Measurements from ENCODE around the gene HERC2. TPM values are rescaled to one million over a fixed set of nuclear protein-coding genes. Genes with fewer than 3 reads are reported as not detected.
"Not testable (repeated sequence)": the region's sequence is repeated elsewhere in the genome, so short reads cannot be mapped to it uniquely, and the experiment has no call there.

The HERC2 gene, protein sequence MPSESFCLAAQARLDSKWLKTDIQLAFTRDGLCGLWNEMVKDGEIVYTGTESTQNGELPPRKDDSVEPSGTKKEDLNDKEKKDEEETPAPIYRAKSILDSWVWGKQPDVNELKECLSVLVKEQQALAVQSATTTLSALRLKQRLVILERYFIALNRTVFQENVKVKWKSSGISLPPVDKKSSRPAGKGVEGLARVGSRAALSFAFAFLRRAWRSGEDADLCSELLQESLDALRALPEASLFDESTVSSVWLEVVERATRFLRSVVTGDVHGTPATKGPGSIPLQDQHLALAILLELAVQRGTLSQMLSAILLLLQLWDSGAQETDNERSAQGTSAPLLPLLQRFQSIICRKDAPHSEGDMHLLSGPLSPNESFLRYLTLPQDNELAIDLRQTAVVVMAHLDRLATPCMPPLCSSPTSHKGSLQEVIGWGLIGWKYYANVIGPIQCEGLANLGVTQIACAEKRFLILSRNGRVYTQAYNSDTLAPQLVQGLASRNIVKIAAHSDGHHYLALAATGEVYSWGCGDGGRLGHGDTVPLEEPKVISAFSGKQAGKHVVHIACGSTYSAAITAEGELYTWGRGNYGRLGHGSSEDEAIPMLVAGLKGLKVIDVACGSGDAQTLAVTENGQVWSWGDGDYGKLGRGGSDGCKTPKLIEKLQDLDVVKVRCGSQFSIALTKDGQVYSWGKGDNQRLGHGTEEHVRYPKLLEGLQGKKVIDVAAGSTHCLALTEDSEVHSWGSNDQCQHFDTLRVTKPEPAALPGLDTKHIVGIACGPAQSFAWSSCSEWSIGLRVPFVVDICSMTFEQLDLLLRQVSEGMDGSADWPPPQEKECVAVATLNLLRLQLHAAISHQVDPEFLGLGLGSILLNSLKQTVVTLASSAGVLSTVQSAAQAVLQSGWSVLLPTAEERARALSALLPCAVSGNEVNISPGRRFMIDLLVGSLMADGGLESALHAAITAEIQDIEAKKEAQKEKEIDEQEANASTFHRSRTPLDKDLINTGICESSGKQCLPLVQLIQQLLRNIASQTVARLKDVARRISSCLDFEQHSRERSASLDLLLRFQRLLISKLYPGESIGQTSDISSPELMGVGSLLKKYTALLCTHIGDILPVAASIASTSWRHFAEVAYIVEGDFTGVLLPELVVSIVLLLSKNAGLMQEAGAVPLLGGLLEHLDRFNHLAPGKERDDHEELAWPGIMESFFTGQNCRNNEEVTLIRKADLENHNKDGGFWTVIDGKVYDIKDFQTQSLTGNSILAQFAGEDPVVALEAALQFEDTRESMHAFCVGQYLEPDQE (N-terminal part only)
- 39.0 TPM for total RNA-seq
- long read RNA-seq, partial matches to known transcripts = 16 of 17 reads
- long read RNA-seq, other reads (novel, unspliced or antisense) = 1 of 17 reads

DNA sequence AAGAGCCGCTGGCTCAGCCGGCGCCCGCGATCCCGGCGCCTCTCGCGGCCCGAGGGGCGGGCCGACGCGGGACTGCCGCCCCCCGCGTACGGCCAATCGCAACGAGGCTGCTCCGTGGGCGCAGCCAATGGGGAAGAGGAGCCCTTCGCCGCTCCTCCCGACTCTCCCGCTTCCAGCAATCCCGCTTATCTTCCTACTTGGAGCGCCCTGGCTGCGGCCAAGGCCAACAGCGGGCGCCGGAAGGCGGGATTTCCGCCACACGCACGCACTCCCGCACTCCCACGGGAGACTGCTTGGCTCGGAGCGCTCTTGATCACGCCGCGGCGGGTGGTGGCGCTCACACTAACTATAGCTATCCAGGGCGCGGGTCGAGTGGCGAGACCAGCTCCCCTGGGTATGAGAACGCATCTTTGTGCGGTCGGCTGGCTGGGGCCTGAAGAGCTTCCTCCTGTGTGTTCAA is at the start of gene HERC2:
TSS of gene HERC2 (minus strand) at position 51 of the 460 bp plus-strand sequence. CDS start 746 bp downstream, outside the sequence.
- intact Hi-C loops (cut with DNase I); ATAC-seq; DNase-seq (ENCODE audit: missing footprints): not testable (repeated sequence)

DNA sequence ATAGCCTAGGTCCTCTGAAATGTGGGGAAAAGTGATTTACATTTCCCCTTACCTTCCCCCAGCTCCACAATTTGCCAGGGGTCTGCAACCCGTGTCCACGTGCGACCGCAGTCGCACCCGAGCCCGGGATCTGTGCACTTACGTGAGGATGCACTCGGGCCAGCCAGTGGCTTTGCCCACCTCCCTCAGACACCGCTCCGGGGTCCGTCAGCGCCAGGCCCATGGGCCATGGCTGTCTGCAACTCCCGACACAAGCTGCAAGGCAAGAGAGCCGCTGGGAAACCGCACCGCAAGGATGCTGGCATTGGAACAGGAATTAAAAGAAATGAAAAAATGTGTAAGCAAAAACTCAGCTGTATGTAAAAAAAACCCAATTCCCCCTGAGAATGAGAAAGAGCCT is 43.5 kb upstream of the HERC2 start:
- peak; percentile 15 for DNase-seq (ENCODE audit: missing footprints)
- ATAC-seq; intact Hi-C loops (cut with DNase I): not testable (repeated sequence)

- ATAC-seq; intact Hi-C loops (cut with DNase I); DNase-seq (ENCODE audit: missing footprints): not testable (repeated sequence)
These were observed 36.0 kb upstream of the HERC2 start, which contains the start of gene GOLGA6L24 for GRCh38 chr15:28357984-28358383. Gene GOLGA6L24, minus strand, starts transcription at chr15:28358084. Its CDS starts 61 bp downstream, at chr15:28358023.

DNA sequence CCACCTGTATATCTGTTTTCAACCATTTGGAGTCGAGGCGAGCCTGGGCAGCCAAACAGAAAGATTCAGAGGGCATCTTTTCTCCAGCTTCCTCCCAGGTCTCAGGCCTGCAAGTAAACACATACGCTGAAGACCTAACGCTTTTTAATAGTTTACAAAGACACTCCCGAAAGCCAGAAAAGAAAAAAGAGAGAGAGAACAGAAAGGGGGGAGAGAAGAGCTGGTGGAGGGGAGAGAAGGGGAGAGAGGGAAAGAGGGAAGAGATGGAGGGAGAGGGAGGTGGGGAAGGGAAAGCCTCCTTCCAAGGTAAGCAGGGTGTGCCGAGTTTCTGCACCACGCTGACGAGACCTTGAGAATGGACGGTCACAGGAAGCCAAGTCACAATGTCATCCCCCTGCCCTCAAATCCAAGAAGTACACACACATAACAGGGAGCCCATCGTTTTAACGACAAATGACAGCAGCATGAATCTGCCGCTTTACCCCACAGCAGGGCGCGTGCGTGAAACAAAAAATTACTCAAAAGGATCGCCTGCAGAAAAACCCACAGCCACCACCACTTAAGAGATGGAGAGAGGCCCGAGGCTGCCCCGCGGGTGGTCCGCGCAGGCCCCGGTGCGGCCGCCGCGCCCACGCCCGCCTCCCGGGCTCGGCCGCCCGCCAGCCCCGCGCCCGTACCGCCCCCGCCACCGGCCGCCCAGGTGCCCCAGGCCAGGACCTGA is 461 bp downstream of the HERC2 start:
- DNase-seq (ENCODE audit: missing footprints); intact Hi-C loops (cut with DNase I); ATAC-seq: not testable (repeated sequence)

- intact Hi-C loops (cut with DNase I); ATAC-seq: not testable (repeated sequence)
These were observed 2.3 kb downstream of the HERC2 start for GRCh38 chr15:28319725-28320124.

GRCh38 chr15:28318828-28319227 is 3.2 kb downstream of the HERC2 start:
- intact Hi-C loops (cut with DNase I); ATAC-seq; DNase-seq (ENCODE audit: missing footprints): not testable (repeated sequence)

More at GRCh38 chr15:28319725-28320124, 2.3 kb downstream of the HERC2 start:
- not testable (repeated sequence) for DNase-seq (ENCODE audit: missing footprints)

GRCh38 chr15:28318122-28318521 is 3.9 kb downstream of the HERC2 start:
- ATAC-seq; DNase-seq (ENCODE audit: missing footprints); intact Hi-C loops (cut with DNase I): not testable (repeated sequence)

GRCh38 chr15:28316958-28317357 is 5.0 kb downstream of the HERC2 start:
- intact Hi-C loops (cut with DNase I); ATAC-seq; DNase-seq (ENCODE audit: missing footprints): not testable (repeated sequence)

DNA sequence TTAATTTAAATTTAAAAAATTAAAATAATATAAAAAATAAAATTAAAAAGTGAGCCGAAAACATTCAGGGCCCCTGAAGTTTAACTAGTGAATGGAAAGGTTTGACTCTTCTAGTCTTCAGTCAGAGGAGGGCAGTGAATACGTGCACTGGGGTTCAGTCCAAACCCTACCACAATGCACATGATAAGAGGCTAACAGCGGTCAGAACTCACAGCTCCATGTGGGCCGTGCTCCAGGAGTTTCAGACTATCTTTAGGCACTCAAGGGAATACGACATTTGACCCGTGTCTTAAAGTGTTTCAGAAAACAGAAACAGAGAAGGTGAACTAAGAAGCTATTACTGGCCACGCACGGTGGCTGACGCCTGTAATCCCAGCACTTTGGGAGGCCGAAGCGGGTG is 11.5 kb downstream of the HERC2 start:
- DNase-seq (ENCODE audit: missing footprints); intact Hi-C loops (cut with DNase I): not testable (repeated sequence)
- peak; percentile 92 for ATAC-seq

DNA sequence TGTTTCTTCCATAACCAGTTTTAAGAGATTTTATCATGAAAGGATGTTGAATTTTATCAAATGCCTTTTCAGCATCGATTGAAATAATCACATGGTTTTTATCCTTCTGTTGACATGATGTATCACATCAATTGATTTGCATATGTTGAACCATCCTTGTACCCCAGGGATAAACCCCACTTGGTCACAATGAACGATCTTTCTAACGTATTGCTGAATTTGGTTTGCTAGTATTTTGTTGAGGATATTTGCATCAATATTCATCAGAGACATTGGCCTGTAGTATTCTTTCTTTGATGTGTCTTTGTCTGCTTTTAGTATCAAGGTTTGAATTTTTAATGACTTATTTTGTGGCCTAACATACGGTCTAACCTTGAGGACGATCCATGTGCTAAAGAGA is 13.3 kb downstream of the HERC2 start:
- DNase-seq (ENCODE audit: missing footprints); ATAC-seq; intact Hi-C loops (cut with DNase I): not testable (repeated sequence)

- ATAC-seq; intact Hi-C loops (cut with DNase I); DNase-seq (ENCODE audit: missing footprints): not testable (repeated sequence)
These were observed 16.3 kb downstream of the HERC2 start for GRCh38 chr15:28305700-28306099.

GRCh38 chr15:28297434-28297833 is 24.5 kb downstream of the HERC2 start:
- ATAC-seq; DNase-seq (ENCODE audit: missing footprints); intact Hi-C loops (cut with DNase I): not testable (repeated sequence)

DNA sequence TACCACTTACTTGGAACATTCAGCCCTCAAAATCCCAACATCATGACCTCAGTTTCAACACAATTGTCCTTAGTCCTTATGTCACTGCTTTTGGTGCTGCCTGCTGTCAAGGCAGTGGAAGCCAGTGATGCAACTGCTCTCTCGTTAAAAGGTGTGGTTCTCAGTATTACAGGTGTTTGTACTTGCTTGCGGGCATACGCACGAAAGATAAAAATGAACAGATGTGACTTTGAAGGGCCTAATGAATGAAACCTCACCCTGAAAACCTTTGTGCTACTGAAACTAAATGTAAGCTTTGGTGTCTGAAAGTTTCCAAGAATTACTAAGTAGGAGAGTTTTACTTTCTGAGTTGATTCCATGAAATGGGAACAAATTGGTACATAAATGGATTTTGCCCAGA is 25.2 kb downstream of the HERC2 start:
- DNase-seq (ENCODE audit: missing footprints); intact Hi-C loops (cut with DNase I); ATAC-seq: not testable (repeated sequence)

- DNase-seq (ENCODE audit: missing footprints); intact Hi-C loops (cut with DNase I); ATAC-seq: not testable (repeated sequence)
These were observed 26.9 kb downstream of the HERC2 start for GRCh38 chr15:28295009-28295563.

DNA sequence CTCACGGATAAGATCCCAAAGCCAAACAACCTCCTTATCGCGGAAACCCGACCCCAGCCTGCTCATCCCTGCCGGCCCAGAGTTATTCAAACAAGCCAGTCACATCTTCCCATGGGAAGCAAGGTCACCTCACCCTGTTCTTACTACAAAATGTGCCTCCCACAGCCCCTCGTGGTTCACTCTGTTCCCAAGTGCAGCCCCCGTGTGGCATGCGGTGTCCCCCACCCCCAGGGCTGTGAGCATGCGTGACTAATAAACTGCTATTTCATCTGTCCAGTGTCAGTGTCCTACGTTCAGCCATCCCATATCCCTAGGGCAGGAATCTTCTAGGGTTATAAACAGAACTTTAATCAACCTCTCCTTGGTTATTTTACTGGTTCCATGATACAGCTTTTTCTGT is 27.4 kb downstream of the HERC2 start:
- intact Hi-C loops (cut with DNase I); ATAC-seq; DNase-seq (ENCODE audit: missing footprints): not testable (repeated sequence)

GRCh38 chr15:28289694-28290463 is 32.1 kb downstream of the HERC2 start:
- intact Hi-C loops (cut with DNase I) = no loop called here
- DNase-seq (ENCODE audit: missing footprints) = no peak
- no peak for ATAC-seq
